Nephron progenitor cell (in vitro differentiated cells): ENCODE measurements around the gene DLX5.

Experiments used
- DNase-seq: peaks from one replicate; pipeline ENCODE4 v3.0.0; 2021
- H3K27ac Mint-ChIP-seq: 2 replicates; pipeline ENCODE4 v1.8.0; 2021; ENCODE audit warnings: mild to moderate bottlenecking, moderate library complexity, mixed read lengths
- H3K27me3 Mint-ChIP-seq: 2 replicates; pipeline ENCODE4 v1.8.0; 2021; ENCODE audit warnings: mild to moderate bottlenecking, low read depth, mixed read lengths; ENCODE audit not compliant: poor library complexity
- H3K36me3 Mint-ChIP-seq: 2 replicates; pipeline ENCODE4 v1.8.0; 2021; ENCODE audit warnings: low read depth, mixed read lengths
- H3K4me1 Mint-ChIP-seq: 2 replicates; pipeline ENCODE4 v1.8.0; 2021; ENCODE audit warnings: mixed read lengths
- H3K4me3 Mint-ChIP-seq: 2 replicates; pipeline ENCODE4 v1.8.0; 2021; ENCODE audit warnings: mild to moderate bottlenecking, moderate library complexity, mixed read lengths
- H3K9me3 Mint-ChIP-seq: 2 replicates; pipeline ENCODE4 v1.8.0; 2021; ENCODE audit warnings: mild to moderate bottlenecking, moderate library complexity, mixed read lengths
- TF ChIP-seq, protein P1 (sequence below): fragments of 200-600 bp; sonication (generic); IDR thresholded peaks from 2 replicates; pipeline ENCODE4 v1.5.0; 2021; ENCODE audit warnings: antibody characterized with exemption

DLX5 gene

DNA sequence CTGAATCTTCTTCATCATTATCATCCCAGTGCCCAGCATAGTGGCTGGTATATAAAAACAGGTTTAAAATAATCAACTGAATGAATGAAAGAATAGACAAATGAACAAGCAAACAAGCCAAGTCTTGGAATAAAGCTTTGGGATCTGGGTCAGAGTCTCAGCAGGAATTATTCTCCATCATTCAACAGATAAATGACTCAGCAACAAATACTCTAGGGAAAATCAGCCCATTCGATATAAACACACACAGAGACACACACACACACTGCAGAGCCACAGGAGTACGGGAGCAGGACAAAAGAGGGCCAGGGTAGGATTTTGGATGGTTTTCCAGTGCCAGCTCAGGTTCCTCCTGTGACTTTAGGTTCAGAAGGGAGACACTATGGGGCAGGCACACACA lies 48.5 kb downstream of the DLX5 start:
- DNase-seq, result no peak
- Mint-ChIP-seq H3K4me3 (no peak overlapping the region), H3K27me3 (peaks cover 63% of the 10 kb centered on the region), H3K27ac (no peak overlapping the region), H3K9me3 (no peaks in the 10 kb centered on the region), H3K36me3 (no peaks in the 10 kb centered on the region), H3K4me1 (no peaks in the 10 kb centered on the region)
- TF ChIP-seq, protein P1, sequence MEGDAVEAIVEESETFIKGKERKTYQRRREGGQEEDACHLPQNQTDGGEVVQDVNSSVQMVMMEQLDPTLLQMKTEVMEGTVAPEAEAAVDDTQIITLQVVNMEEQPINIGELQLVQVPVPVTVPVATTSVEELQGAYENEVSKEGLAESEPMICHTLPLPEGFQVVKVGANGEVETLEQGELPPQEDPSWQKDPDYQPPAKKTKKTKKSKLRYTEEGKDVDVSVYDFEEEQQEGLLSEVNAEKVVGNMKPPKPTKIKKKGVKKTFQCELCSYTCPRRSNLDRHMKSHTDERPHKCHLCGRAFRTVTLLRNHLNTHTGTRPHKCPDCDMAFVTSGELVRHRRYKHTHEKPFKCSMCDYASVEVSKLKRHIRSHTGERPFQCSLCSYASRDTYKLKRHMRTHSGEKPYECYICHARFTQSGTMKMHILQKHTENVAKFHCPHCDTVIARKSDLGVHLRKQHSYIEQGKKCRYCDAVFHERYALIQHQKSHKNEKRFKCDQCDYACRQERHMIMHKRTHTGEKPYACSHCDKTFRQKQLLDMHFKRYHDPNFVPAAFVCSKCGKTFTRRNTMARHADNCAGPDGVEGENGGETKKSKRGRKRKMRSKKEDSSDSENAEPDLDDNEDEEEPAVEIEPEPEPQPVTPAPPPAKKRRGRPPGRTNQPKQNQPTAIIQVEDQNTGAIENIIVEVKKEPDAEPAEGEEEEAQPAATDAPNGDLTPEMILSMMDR, result no peak

DNA sequence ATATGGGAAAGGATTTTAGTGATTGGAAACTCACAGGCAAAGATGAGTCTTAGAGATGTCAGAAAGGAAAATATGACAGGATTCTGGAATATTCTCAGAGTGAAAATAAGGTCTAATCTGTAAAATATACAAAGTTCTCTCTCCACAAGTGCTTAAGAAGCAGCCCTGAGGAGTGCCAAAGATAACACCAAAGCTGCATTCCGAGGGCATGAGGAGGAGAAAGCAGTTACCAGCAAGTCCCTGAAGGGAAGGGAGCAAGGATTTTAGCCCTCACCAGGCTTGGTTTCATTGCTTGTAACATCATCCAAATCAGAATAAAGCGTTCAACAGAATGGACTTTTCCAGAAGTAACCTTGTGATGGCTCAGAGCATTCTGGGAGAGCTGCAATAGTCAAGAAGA lies 50.6 kb downstream of the DLX5 start:
- H3K27me3 Mint-ChIP-seq, result peaks cover 65% of the 10 kb centered on the region
- H3K27ac Mint-ChIP-seq, result no peak overlapping the region
- no peaks in the 10 kb centered on the region for H3K9me3 Mint-ChIP-seq
- H3K4me3 Mint-ChIP-seq, result no peak overlapping the region
- no peaks in the 10 kb centered on the region for H3K4me1 Mint-ChIP-seq
- DNase-seq, result no peak
- no peaks in the 10 kb centered on the region for H3K36me3 Mint-ChIP-seq
- TF ChIP-seq, protein P1, result no peak

DNA sequence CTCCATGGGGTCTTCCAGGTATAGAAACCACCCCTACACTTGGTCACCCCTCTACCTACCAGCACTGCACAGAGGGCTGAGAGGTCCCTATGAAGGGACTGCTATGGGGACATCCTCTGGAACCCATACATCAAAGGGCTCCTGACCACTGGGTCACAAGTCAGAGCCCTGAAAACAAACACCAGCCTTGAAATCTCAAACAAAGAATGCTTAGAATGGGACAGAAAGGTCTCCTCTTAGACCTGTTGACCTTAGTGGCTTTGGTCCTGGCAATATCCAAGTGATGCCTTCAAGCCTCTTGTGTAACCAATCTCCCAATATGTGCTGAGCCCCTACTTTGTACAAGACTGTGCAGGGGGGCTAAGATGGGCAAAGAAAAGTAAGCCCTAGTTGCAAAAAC lies 53.9 kb downstream of the DLX5 start:
- TF ChIP-seq, protein P1, result no peak
- H3K27ac Mint-ChIP-seq, result no peak overlapping the region
- H3K27me3 Mint-ChIP-seq, result peaks cover 62% of the 10 kb centered on the region

More for the DNA sequence above, 53.9 kb downstream of the DLX5 start:
- Mint-ChIP-seq H3K4me3 (no peak overlapping the region), H3K36me3 (no peaks in the 10 kb centered on the region), H3K4me1 (no peaks in the 10 kb centered on the region), H3K9me3 (no peaks in the 10 kb centered on the region)
- DNase-seq, result no peak
